ENCODE data around the gene UGT1A8. TPM values are rescaled to one million over a fixed set of nuclear protein-coding genes. Genes with fewer than 3 reads are reported as not detected.

The UGT1A8 gene
- total RNA-seq, 1 experiment from 2014 or later, result not detected

GRCh38 chr2:233676046-233676445 lies 58.6 kb downstream of the UGT1A8 start:
- TF ChIP-seq ZNF274 (IDR thresholded peaks at IDR 0.05; ENCODE audit: low read depth, low read length), result no peak
- Histone ChIP-seq H3K9ac (ENCODE audit: low read length) (no peak overlapping the region), H3K27ac (ENCODE audit: low read depth, low read length) (no peak overlapping the region), H3K9me3 (ENCODE audit: control insufficient read depth in 1 of 2, insufficient read depth in 1 of 2, low read depth in 1 of 2, low read length in 2 of 2) (no peaks in the 10 kb centered on the region), H3K4me2 (ENCODE audit: low read length) (no peak overlapping the region), H3K36me3 (ENCODE audit: control insufficient read depth in 1 of 2, insufficient read depth in 2 of 2, low read length in 2 of 2) (no peaks in the 10 kb centered on the region), H3K4me1 (ENCODE audit: control insufficient read depth in 1 of 2, insufficient read depth in 2 of 2, low read length in 2 of 2) (no peaks in the 10 kb centered on the region), H4K20me1 (ENCODE audit: insufficient read depth) (no peaks in the 10 kb centered on the region), H3K9me2 (ENCODE audit: insufficient read depth) (no peaks in the 10 kb centered on the region), H2AFZ (ENCODE audit: low read depth, low read length, poor library complexity, severe bottlenecking) (no peak overlapping the region), H3K4me3 (replicated peaks in 1 of 2; ENCODE audit: low read depth in 1 of 2, low read length in 2 of 2) (no peak overlapping the region), H3K27me3 (ENCODE audit: insufficient read depth, low read length) (peaks cover 18% of the 10 kb centered on the region; the same call in 1 of the 2 replicates), H3K79me2 (ENCODE audit: insufficient read depth, low read length) (no peaks in the 10 kb centered on the region)
- intact Hi-C loops (cut with micrococcal nuclease), result no loop called here
- ATAC-seq, result no peak
- CTCF ChIA-PET, result no interaction called here
- RAD21 ChIA-PET (ENCODE audit: low non-redundant PET in 1 of 2, low total read pairs in 2 of 2, uncharacterized antibody in 2 of 2, unreplicated experiment in 2 of 2), result no interaction called here
- POLR2A ChIA-PET, result no interaction called here
- no TSS peak for BruUV-seq (replicated peaks)
- no peak for DNase-seq (ENCODE audit: low read depth, low spot score)

- Histone ChIP-seq H3K36me3 (ENCODE audit: control insufficient read depth in 1 of 2, insufficient read depth in 2 of 2, low read length in 2 of 2) (no peaks in the 10 kb centered on the region), H4K20me1 (ENCODE audit: insufficient read depth) (no peaks in the 10 kb centered on the region), H3K9me3 (ENCODE audit: control insufficient read depth in 1 of 2, insufficient read depth in 1 of 2, low read depth in 1 of 2, low read length in 2 of 2) (no peaks in the 10 kb centered on the region), H3K4me1 (ENCODE audit: control insufficient read depth in 1 of 2, insufficient read depth in 2 of 2, low read length in 2 of 2) (no peaks in the 10 kb centered on the region), H3K27ac (ENCODE audit: low read depth, low read length) (no peak overlapping the region), H3K4me3 (replicated peaks in 1 of 2; ENCODE audit: low read depth in 1 of 2, low read length in 2 of 2) (no peak overlapping the region), H3K9me2 (ENCODE audit: insufficient read depth) (no peaks in the 10 kb centered on the region), H3K79me2 (ENCODE audit: insufficient read depth, low read length) (no peaks in the 10 kb centered on the region), H3K4me2 (ENCODE audit: low read length) (no peak overlapping the region), H3K27me3 (ENCODE audit: insufficient read depth, low read length) (peaks cover 18% of the 10 kb centered on the region; the same call in 1 of the 2 replicates), H3K9ac (ENCODE audit: low read length) (no peak overlapping the region), H2AFZ (ENCODE audit: low read depth, low read length, poor library complexity, severe bottlenecking) (no peak overlapping the region)
- DNase-seq (ENCODE audit: low read depth, low spot score) (no peak), ATAC-seq (no peak)
- ChIA-PET POLR2A (no interaction called here), RAD21 (ENCODE audit: low non-redundant PET in 1 of 2, low total read pairs in 2 of 2, uncharacterized antibody in 2 of 2, unreplicated experiment in 2 of 2) (no interaction called here), CTCF (no interaction called here)
- intact Hi-C loops (cut with micrococcal nuclease), result no loop called here
- TF ChIP-seq CBX3 (IDR thresholded peaks at IDR 0.05; ENCODE audit: low read depth), result no peak
- TF ChIP-seq MAX (IDR thresholded peaks at IDR 0.05), result no peak
- TF ChIP-seq EZH2phosphoT487 (IDR thresholded peaks at IDR 0.05; ENCODE audit: borderline replicate concordance), result no peak
- no peak for TF ChIP-seq CEBPB (IDR thresholded peaks at IDR 0.05; ENCODE audit: low read depth)
- no peak for TF ChIP-seq ZBTB33 (IDR thresholded peaks at IDR 0.05; ENCODE audit: extremely low read depth, insufficient replicate concordance, low read length)
- no peak for TF ChIP-seq RAD21 (IDR thresholded peaks at IDR 0.05; ENCODE audit: low read depth)
- no peak for TF ChIP-seq SP1 (IDR thresholded peaks at IDR 0.05; ENCODE audit: low read depth)
- TF ChIP-seq REST (IDR thresholded peaks at IDR 0.05; ENCODE audit: low read depth), result no peak
- TF ChIP-seq TCF7L2 (IDR thresholded peaks at IDR 0.05; ENCODE audit: borderline replicate concordance, extremely low read depth, insufficient read depth, insufficient read length), result no peak
- TF ChIP-seq YY1 (IDR thresholded peaks at IDR 0.05; ENCODE audit: extremely low read depth, insufficient replicate concordance, low read depth, low read length), result no peak
- TF ChIP-seq SIN3A (IDR thresholded peaks at IDR 0.05; ENCODE audit: low read depth), result no peak
- TF ChIP-seq FOSL1 (IDR thresholded peaks at IDR 0.05; ENCODE audit: low read depth), result no peak
- TF ChIP-seq ELF1 (IDR thresholded peaks at IDR 0.05; ENCODE audit: borderline replicate concordance, low read depth), result no peak
- no peak for TF ChIP-seq POLR2AphosphoS5 (IDR thresholded peaks at IDR 0.05; ENCODE audit: low read depth, low read length)
- BruUV-seq (replicated peaks), result no TSS peak
Observed at GRCh38 chr2:233679196-233679595, 61.8 kb downstream of the UGT1A8 start.
